ENCODE measurements around the gene SLC35B2. TPM values are rescaled to one million over a fixed set of nuclear protein-coding genes. Genes with fewer than 3 reads are reported as not detected.

The SLC35B2 gene
- total and polyA plus RNA-seq, 9 of the 15 experiments (the other 6 are each of a cell fraction or from before 2014, with no cell fraction given): 14.5 to 59.1 (median 47.1) TPM

GRCh38 chr6:44243345-44243744 is 14.0 kb downstream of the SLC35B2 start:
- ChIA-PET POLR2A (interaction anchor here (0.6 to 7.4 kb wide), 5 partner anchors 13 to 473 kb away, joined by 3 to 144 read pairs (median 8); partner anchors contain the start of gene SLC35B2), CTCF (ENCODE audit: low intra/inter-chr PET ratio) (no interaction called here)
- H3K36me3 ChIP-seq (ENCODE audit: control insufficient read depth, insufficient read depth, low read length): peaks cover 14% of the 10 kb centered on the region
- H3K4me3 ChIP-seq: no peak overlapping the region
- no TSS peak for BruUV-seq (replicated peaks)
- H3K4me1 ChIP-seq (replicated peaks in 1 of 2; ENCODE audit: control insufficient read depth in 2 of 2, insufficient read depth in 2 of 2, low read length in 2 of 2): peaks cover 9 to 17% of the 10 kb centered on the region in 2 experiments; a peak in 4 of 5 replicates
- no peaks in the 10 kb centered on the region for H3K27me3 ChIP-seq (ENCODE audit: control insufficient read depth in 2 of 2, insufficient read depth in 2 of 2, low read length in 2 of 2)
- in situ Hi-C loops (cut with MboI) (no loop called here), intact Hi-C loops (cut with micrococcal nuclease) (no loop called here)
- peaks cover 19% of the 10 kb centered on the region for H3K79me2 ChIP-seq (ENCODE audit: control insufficient read depth, insufficient read depth, low read length)
- no peaks in the 10 kb centered on the region for H3K9me3 ChIP-seq (replicated peaks; ENCODE audit: control insufficient read depth, insufficient read depth, low read depth, low read length)
- DNase-seq (ENCODE audit: extremely low read depth in 1 of 4, low spot score in 3 of 4): no peak
- no peak for FAIRE-seq
- H3K27ac ChIP-seq (ENCODE audit: extremely low read depth, low read depth, low read length): no peak overlapping the region
- no peak overlapping the region for H3K4me2 ChIP-seq (ENCODE audit: insufficient read depth, low read length)
- H3K9me1 ChIP-seq (ENCODE audit: control insufficient read depth, insufficient read depth, low read length): no peaks in the 10 kb centered on the region
- TF ChIP-seq SNIP1 (IDR thresholded peaks at IDR 0.05; ENCODE audit: low read depth) (no peak), CCNT2 (IDR thresholded peaks at IDR 0.05; ENCODE audit: borderline replicate concordance, extremely low read depth, insufficient read length, low read depth, low read length) (no peak), ZFP1 (CRISPR knock-in tag; IDR thresholded peaks at IDR 0.05) (no peak), NFIC (IDR thresholded peaks at IDR 0.05) (no peak), ETV1 (tag; conservative IDR thresholded peaks at IDR 0.05; ENCODE audit: low read depth) (no peak), SNAPC5 (CRISPR knock-in tag; IDR thresholded peaks at IDR 0.05) (no peak), POLR2AphosphoS2 (IDR thresholded peaks at IDR 0.05; ENCODE audit: low read length) (no peak), RFX1 (IDR thresholded peaks at IDR 0.05) (no peak), TAF1 (IDR thresholded peaks at IDR 0.05; ENCODE audit: control insufficient read depth, extremely low read depth, insufficient read depth, low read length, severe bottlenecking) (no peak), AFF4 (CRISPR knock-in tag; IDR thresholded peaks at IDR 0.05) (no peak), KLF16 (IDR thresholded peaks at IDR 0.05) (no peak), TFAM (CRISPR knock-in tag; conservative IDR thresholded peaks at IDR 0.05) (no peak)
- no peak overlapping the region for H2AFZ ChIP-seq (ENCODE audit: low read depth, low read length)
- peaks cover 14% of the 10 kb centered on the region for H4K20me1 ChIP-seq (replicated peaks; ENCODE audit: control insufficient read depth, insufficient read depth, low read length)
- WGBS (ENCODE audit: insufficient coverage, low coverage, missing lambda C conversion rate): 89% methylated on average over 7 of the region's 7 CpGs
- H3K9ac ChIP-seq (ENCODE audit: insufficient read depth in 1 of 2, low read depth in 2 of 2, low read length in 2 of 2): no peak overlapping the region
- ATAC-seq: no peak

Measured in K562 (cell line).